Epithelial cell of proximal tubule (primary cell): ENCODE results near the gene ZNF486. TPM values are rescaled to one million over a fixed set of nuclear protein-coding genes. Genes with fewer than 3 reads are reported as not detected.
"Not testable (repeated sequence)": the region's sequence is repeated elsewhere in the genome, so short reads cannot be mapped to it uniquely, and the experiment has no call there.

Experiments used
- DNase-seq: peaks from one replicate; pipeline ENCODE4 v3.0.0-alpha.2; 2011; ENCODE audit warnings: low read depth
- H3K4me3 ChIP-seq: 2 replicates; pipeline ENCODE4 v1.5.1; 2011; ENCODE audit warnings: low read depth, mild to moderate bottlenecking, low read length
- CTCF ChIP-seq: conservative IDR thresholded peaks from 2 replicates; pipeline ENCODE4 v1.5.1; 2012; ENCODE audit warnings: low read depth, mild to moderate bottlenecking, low read length
- total RNA-seq: library from RNA; depleted of rRNA; stranded (reverse); fragments of >200 nt; gene quantifications from 2 replicates; pipeline ENCODE4 v1.2.3, GENCODE V29; 2015

The ZNF486 gene
- total RNA-seq, 1 donor from 2014 or later, result 14.9 TPM

GRCh38 chr19:20186174-20186573, 19.2 kb downstream of the ZNF486 start:
- no peak overlapping the region for H3K4me3 ChIP-seq
- DNase-seq, result no peak
- no peak for TF ChIP-seq CTCF

GRCh38 chr19:20197747-20198146, 30.7 kb downstream of the ZNF486 start:
- TF ChIP-seq CTCF, result no peak
- no peak overlapping the region for H3K4me3 ChIP-seq
- no peak for DNase-seq

DNA sequence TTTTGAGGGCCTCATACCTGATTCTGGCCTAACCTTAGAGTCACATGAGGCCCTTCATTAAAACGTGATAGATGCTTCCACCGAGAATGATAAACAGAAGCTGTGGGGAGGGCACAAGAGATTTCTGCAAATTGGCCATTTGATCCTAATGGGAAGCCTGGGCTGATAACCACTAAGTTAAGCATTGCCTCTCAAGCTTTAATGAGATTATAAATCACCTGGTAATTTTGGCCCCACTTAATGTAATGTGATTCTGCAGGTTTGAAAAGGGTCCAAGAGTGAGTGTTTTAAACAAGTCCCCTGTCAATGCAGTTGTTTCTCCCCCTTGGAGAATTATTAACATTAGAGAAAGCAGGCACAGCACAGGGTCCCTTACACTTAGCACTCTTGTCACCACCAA, 42.0 kb downstream of the ZNF486 start:
- DNase-seq, result no peak
- H3K4me3 ChIP-seq, result no peak overlapping the region
- no peak for TF ChIP-seq CTCF

DNA sequence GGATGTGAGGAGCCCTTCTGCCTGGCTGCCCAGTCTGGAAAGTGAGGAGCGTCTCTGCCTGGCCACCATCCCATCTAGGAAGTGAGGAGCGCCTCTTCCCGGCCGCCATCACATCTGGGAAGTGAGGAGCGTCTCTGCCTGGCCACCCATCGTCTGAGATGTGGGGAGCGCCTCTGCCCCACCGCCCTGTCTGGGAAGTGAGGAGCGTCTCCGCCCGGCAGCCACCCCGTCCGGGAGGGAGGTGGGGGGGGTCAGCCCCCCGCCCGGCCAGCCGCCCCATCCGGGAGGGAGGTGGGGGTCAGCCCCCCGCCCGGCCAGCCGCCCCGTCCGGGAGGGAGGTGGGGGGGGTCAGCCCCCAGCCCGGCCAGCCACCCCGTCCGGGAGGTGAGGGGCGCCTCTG, 47.4 kb downstream of the ZNF486 start:
- not testable (repeated sequence) for DNase-seq

DNA sequence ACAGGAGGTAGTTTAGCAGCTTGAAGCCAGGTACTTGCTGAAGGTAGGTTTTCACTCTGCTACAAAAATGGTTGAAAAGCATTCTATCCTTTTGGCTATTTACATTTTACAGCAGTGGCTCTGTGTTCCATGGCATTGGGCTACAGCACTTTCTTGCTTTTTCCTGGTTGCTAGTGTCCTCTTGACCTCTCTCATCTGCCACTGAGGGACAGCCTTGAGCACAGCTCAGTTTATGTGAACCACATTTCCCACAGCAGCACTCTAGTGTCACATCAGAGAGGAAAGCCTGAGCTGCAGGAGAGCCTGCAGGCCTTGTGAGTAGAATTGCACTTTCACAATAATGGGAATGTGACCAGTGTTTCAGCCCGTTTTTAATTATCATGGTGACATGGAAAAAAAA, 54.6 kb downstream of the ZNF486 start:
- DNase-seq, H3K4me3 ChIP-seq: not testable (repeated sequence)

More for the DNA sequence above, 47.4 kb downstream of the ZNF486 start:
- H3K4me3 ChIP-seq, result not testable (repeated sequence)

DNA sequence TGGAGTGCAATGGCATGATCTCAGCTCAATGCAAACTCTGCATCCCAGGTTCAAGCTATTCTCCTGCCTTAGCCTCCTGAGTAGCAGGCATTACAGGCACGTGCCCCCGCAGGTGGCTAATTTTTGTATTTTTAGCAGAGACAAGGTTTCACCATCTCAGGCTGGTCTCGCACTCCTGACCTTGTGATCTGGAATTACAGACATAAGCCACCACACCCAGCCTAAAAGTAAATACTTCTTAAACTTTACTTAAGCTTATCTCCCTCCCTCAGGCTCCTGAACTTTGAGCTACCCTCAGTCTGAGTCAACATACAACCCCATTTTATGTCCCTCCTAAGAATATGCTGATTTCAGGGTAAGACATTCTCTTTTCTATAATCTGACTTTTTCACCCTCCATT, 66.1 kb downstream of the ZNF486 start:
- no peak overlapping the region for H3K4me3 ChIP-seq
- TF ChIP-seq CTCF, result no peak

GRCh38 chr19:20235156-20235555, 68.1 kb downstream of the ZNF486 start:
- DNase-seq, result no peak
- no peak overlapping the region for H3K4me3 ChIP-seq
- no peak for TF ChIP-seq CTCF

More for the DNA sequence above, 66.1 kb downstream of the ZNF486 start:
- no peak for DNase-seq

GRCh38 chr19:20237773-20238623, 71.0 kb downstream of the ZNF486 start:
- H3K4me3 ChIP-seq, result peak overlapping the region; percentile 80
- peak; percentile 16 for DNase-seq
- TF ChIP-seq CTCF, result peak; percentile 36
